Measurements from ENCODE around the gene DHRS7B.

Gene DHRS7B

DNA sequence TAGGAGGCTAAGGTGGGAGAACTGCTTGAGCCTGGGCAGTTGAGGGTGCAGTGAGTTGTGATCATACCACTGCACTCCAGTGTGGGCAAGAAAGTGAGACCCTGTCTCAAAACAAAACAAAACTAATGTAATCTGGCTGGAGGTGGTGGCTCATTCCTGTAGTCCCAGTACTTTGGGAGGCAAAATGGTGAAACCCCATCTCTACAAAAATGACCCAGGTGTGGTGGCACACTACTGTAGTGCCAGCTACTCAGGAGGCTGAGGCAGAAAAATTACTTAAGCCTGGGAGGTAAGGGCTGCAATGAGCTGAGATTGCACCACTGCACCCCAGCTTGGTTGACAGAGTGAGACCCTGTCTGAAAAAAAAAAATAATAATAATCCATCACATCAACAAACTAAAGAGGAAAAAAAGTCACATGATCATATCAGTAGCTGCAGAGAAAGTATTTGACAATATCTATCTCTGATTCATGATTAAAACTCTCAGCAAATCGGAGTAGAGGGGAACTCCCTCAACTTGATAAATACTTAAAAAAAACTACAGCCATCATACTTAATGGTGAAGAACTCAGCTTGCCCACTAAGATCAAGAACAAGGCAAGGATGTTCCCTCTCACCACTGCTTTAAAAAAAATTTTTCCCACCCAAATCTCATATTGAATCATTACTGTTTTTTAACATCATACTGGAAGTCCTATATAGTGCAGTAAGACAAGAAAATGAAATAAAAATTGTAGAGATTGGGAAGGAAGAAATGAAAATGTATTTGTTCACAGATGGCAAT lies 31.0 kb downstream of the DHRS7B start:
- no peak for DNase-seq (ENCODE audit: extremely low spot score)
- ChIA-PET POLR2A (no interaction called here), CTCF (no interaction called here)
- TF ChIP-seq, protein P1, sequence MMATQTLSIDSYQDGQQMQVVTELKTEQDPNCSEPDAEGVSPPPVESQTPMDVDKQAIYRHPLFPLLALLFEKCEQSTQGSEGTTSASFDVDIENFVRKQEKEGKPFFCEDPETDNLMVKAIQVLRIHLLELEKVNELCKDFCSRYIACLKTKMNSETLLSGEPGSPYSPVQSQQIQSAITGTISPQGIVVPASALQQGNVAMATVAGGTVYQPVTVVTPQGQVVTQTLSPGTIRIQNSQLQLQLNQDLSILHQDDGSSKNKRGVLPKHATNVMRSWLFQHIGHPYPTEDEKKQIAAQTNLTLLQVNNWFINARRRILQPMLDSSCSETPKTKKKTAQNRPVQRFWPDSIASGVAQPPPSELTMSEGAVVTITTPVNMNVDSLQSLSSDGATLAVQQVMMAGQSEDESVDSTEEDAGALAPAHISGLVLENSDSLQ (IDR thresholded peaks at IDR 0.05) = no peak
- TF ChIP-seq SP1 (IDR thresholded peaks at IDR 0.05) (no peak), ELF4 (IDR thresholded peaks at IDR 0.05) (no peak), CTBP1 (IDR thresholded peaks at IDR 0.05; ENCODE audit: borderline replicate concordance) (no peak), TARDBP (IDR thresholded peaks at IDR 0.05) (no peak), HDGF (IDR thresholded peaks at IDR 0.05; ENCODE audit: borderline replicate concordance) (no peak), BHLHE40 (IDR thresholded peaks at IDR 0.05; ENCODE audit: borderline replicate concordance) (no peak), NFRKB (IDR thresholded peaks at IDR 0.05) (no peak), ARNT (IDR thresholded peaks at IDR 0.05) (no peak), FOXM1 (IDR thresholded peaks at IDR 0.05; ENCODE audit: borderline replicate concordance) (no peak), L3MBTL2 (conservative IDR thresholded peaks at IDR 0.05) (no peak), ZNF384 (IDR thresholded peaks at IDR 0.05) (no peak), FOXA1 (IDR thresholded peaks at IDR 0.05) (no peak), SUZ12 (IDR thresholded peaks at IDR 0.05) (no peak)

DNA sequence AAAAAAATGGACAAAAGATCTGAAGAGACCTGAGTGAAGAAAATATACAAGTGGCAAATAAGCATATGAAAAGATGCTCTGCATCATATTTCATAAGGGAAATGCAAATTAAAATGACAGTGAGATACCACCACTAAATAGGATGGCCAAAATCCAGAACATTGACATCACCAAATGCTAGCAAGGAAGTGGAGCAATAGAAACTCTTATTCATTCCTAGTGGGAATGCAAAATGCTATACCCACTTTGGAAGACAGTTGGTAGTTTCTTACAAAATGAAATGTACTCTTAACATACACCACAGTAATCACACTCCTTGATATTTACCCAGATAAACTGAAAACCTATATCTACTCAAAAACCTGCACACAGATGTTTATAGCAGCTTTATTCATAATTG lies 33.6 kb downstream of the DHRS7B start:
- ChIA-PET POLR2A (no interaction called here), CTCF (no interaction called here)
- TF ChIP-seq, protein P1 (IDR thresholded peaks at IDR 0.05) = no peak
- TF ChIP-seq NFRKB (IDR thresholded peaks at IDR 0.05) = no peak
- TF ChIP-seq ELF4 (IDR thresholded peaks at IDR 0.05) = no peak
- TF ChIP-seq LEF1 (IDR thresholded peaks at IDR 0.05; ENCODE audit: borderline replicate concordance) = no peak
- no peak for TF ChIP-seq CTBP1 (IDR thresholded peaks at IDR 0.05; ENCODE audit: borderline replicate concordance)
- no peak for TF ChIP-seq SUZ12 (IDR thresholded peaks at IDR 0.05)
- TF ChIP-seq BHLHE40 (IDR thresholded peaks at IDR 0.05; ENCODE audit: borderline replicate concordance) = no peak
- TF ChIP-seq FOXM1 (IDR thresholded peaks at IDR 0.05; ENCODE audit: borderline replicate concordance) = no peak
- TF ChIP-seq ARNT (IDR thresholded peaks at IDR 0.05) = no peak
- no peak for TF ChIP-seq ZNF384 (IDR thresholded peaks at IDR 0.05)
- TF ChIP-seq FOXK2 (IDR thresholded peaks at IDR 0.05) = no peak
- no peak for TF ChIP-seq HDGF (IDR thresholded peaks at IDR 0.05; ENCODE audit: borderline replicate concordance)
- no peak for TF ChIP-seq SP1 (IDR thresholded peaks at IDR 0.05)
- TF ChIP-seq TARDBP (IDR thresholded peaks at IDR 0.05) = no peak
- TF ChIP-seq L3MBTL2 (conservative IDR thresholded peaks at IDR 0.05) = no peak
- no peak for TF ChIP-seq FOXA1 (IDR thresholded peaks at IDR 0.05)
- no peak for DNase-seq (ENCODE audit: extremely low spot score)

GRCh38 chr17:21161498-21162393 lies 35.0 kb downstream of the DHRS7B start:
- ChIA-PET CTCF (no interaction called here), POLR2A (no interaction called here)
- TF ChIP-seq L3MBTL2 (conservative IDR thresholded peaks at IDR 0.05) (no peak), SP1 (IDR thresholded peaks at IDR 0.05) (no peak), ELF4 (IDR thresholded peaks at IDR 0.05) (no peak), HDGF (IDR thresholded peaks at IDR 0.05; ENCODE audit: borderline replicate concordance) (no peak), ARNT (IDR thresholded peaks at IDR 0.05) (no peak), LEF1 (IDR thresholded peaks at IDR 0.05; ENCODE audit: borderline replicate concordance) (no peak), FOXM1 (IDR thresholded peaks at IDR 0.05; ENCODE audit: borderline replicate concordance) (no peak), FOXK2 (IDR thresholded peaks at IDR 0.05) (no peak), ZNF384 (IDR thresholded peaks at IDR 0.05) (no peak), NFRKB (IDR thresholded peaks at IDR 0.05) (no peak), FOXA1 (IDR thresholded peaks at IDR 0.05) (no peak), BHLHE40 (IDR thresholded peaks at IDR 0.05; ENCODE audit: borderline replicate concordance) (no peak), CTBP1 (IDR thresholded peaks at IDR 0.05; ENCODE audit: borderline replicate concordance) (no peak)
- TF ChIP-seq, protein P1 (IDR thresholded peaks at IDR 0.05) = no peak
- DNase-seq (ENCODE audit: extremely low spot score) = no peak

- POLR2A ChIA-PET = no interaction called here
- no peak for DNase-seq (ENCODE audit: extremely low spot score)
- CTCF ChIA-PET = no interaction called here
- TF ChIP-seq ZNF384 (IDR thresholded peaks at IDR 0.05) (no peak), LEF1 (IDR thresholded peaks at IDR 0.05; ENCODE audit: borderline replicate concordance) (no peak), NFRKB (IDR thresholded peaks at IDR 0.05) (no peak), BHLHE40 (IDR thresholded peaks at IDR 0.05; ENCODE audit: borderline replicate concordance) (no peak), FOXM1 (IDR thresholded peaks at IDR 0.05; ENCODE audit: borderline replicate concordance) (no peak), ARNT (IDR thresholded peaks at IDR 0.05) (no peak), SUZ12 (IDR thresholded peaks at IDR 0.05) (no peak), HDGF (IDR thresholded peaks at IDR 0.05; ENCODE audit: borderline replicate concordance) (no peak), CTBP1 (IDR thresholded peaks at IDR 0.05; ENCODE audit: borderline replicate concordance) (no peak), TARDBP (IDR thresholded peaks at IDR 0.05) (no peak), FOXA1 (IDR thresholded peaks at IDR 0.05) (no peak), ELF4 (IDR thresholded peaks at IDR 0.05) (no peak), SP1 (IDR thresholded peaks at IDR 0.05) (no peak), FOXK2 (IDR thresholded peaks at IDR 0.05) (no peak), L3MBTL2 (conservative IDR thresholded peaks at IDR 0.05) (no peak)
- TF ChIP-seq, protein P1 (IDR thresholded peaks at IDR 0.05) = no peak
Measured at GRCh38 chr17:21162394-21162775, 35.6 kb downstream of the DHRS7B start.

All from HEK293T (cell line).